Suprapubic skin (tissue), 4 donors: ENCODE measurements around the gene SEMA3F. TPM values are rescaled to one million over a fixed set of nuclear protein-coding genes. Genes with fewer than 3 reads are reported as not detected.

Experiments used
- DNase-seq, 2 donors: peaks; one replicate each; pipeline ENCODE4 v3.0.0-alpha.2; 2019; ENCODE audit warnings: low spot score in 2 of 2
- H3K27ac ChIP-seq: fragments of 200-600 bp; sonication (generic); one replicate; pipeline ENCODE4 v1.5.1; 2019
- H3K27me3 ChIP-seq: fragments of 200-600 bp; sonication (generic); one replicate; pipeline ENCODE4 v1.5.1; 2019
- H3K36me3 ChIP-seq: fragments of 200-600 bp; sonication (generic); one replicate; pipeline ENCODE4 v1.5.1; 2019
- H3K4me1 ChIP-seq: fragments of 200-600 bp; sonication (generic); one replicate; pipeline ENCODE4 v1.5.1; 2019
- H3K4me3 ChIP-seq: fragments of 200-600 bp; sonication (generic); one replicate; pipeline ENCODE4 v1.5.1; 2019; ENCODE audit warnings: mild to moderate bottlenecking
- H3K9me3 ChIP-seq: fragments of 200-600 bp; sonication (generic); one replicate; pipeline ENCODE4 v1.5.1; 2019
- CTCF ChIP-seq, 2 donors: fragments of 200-600 bp in 1 of 2; fragments of 450-650 bp in 1 of 2; sonication (generic) in 1 of 2; IDR thresholded peaks; one replicate each; pipeline ENCODE4 v1.5.1; 2016 to 2019; ENCODE audit warnings: antibody characterized with exemption in 2 of 2, mild to moderate bottlenecking in 1 of 2, moderate library complexity in 1 of 2
- EP300 ChIP-seq: sonication (generic); formaldehyde crosslinking; IDR thresholded peaks from one replicate; pipeline ENCODE4 v1.6.1; 2017; ENCODE audit warnings: antibody characterized with exemption
- POLR2A ChIP-seq, 2 donors: fragments of 450-650 bp; IDR thresholded peaks; one replicate each; pipeline ENCODE4 v1.6.1; 2017; ENCODE audit warnings: antibody characterized with exemption in 2 of 2, mild to moderate bottlenecking in 2 of 2, moderate library complexity in 2 of 2
- POLR2AphosphoS5 ChIP-seq, 3 donors: sonication (generic); formaldehyde crosslinking; IDR thresholded peaks; one replicate each; pipeline ENCODE4 v1.6.1; 2017; ENCODE audit warnings: antibody characterized with exemption in 3 of 3
- WGBS: methylation state at CpG from one replicate; pipeline ENCODE4 v1.1.5; 2018; 5-methylcytosine and 5-hydroxymethylcytosine counted together
- total RNA-seq, 4 donors: library from RNA; depleted of rRNA; stranded (reverse); fragments of >200 nt; gene quantifications; one replicate each; pipeline ENCODE4 v1.1.0, GENCODE V29; 2016

The SEMA3F gene
- total RNA-seq, 4 donors from 2014 or later = 123 to 188 (median 130) TPM

- Histone ChIP-seq H3K36me3 (no peaks in the 10 kb centered on the region), H3K4me1 (peaks cover 38% of the 10 kb centered on the region), H3K9me3 (no peaks in the 10 kb centered on the region), H3K27ac (no peak overlapping the region), H3K27me3 (no peaks in the 10 kb centered on the region), H3K4me3 (no peak overlapping the region)
- DNase-seq = no peak
- TF ChIP-seq CTCF (IDR thresholded peaks at IDR 0.05) (no peak), POLR2A (IDR thresholded peaks at IDR 0.05) (no peak), EP300 (no peak), POLR2AphosphoS5 (IDR thresholded peaks at IDR 0.05) (no peak)
- 90% methylated on average over 4 of the region's 6 CpGs for WGBS
Observed at GRCh38 chr3:50137531-50137930, 17.6 kb upstream of the SEMA3F start.

- H3K4me3 ChIP-seq = no peak overlapping the region
- H3K9me3 ChIP-seq = no peaks in the 10 kb centered on the region
- H3K36me3 ChIP-seq = no peaks in the 10 kb centered on the region
- 23% methylated on average over 13 of the region's 13 CpGs for WGBS
- H3K4me1 ChIP-seq = peaks cover 38% of the 10 kb centered on the region
- H3K27ac ChIP-seq = no peak overlapping the region
- TF ChIP-seq POLR2A (IDR thresholded peaks at IDR 0.05) (no peak), POLR2AphosphoS5 (IDR thresholded peaks at IDR 0.05) (no peak), EP300 (no peak), CTCF (IDR thresholded peaks at IDR 0.05) (no peak)
- DNase-seq = no peak
- no peaks in the 10 kb centered on the region for H3K27me3 ChIP-seq
Observed at GRCh38 chr3:50138266-50139200, 16.6 kb upstream of the SEMA3F start.

GRCh38 chr3:50139308-50139707 lies 15.8 kb upstream of the SEMA3F start:
- Histone ChIP-seq H3K27me3 (no peaks in the 10 kb centered on the region), H3K4me1 (peaks cover 38% of the 10 kb centered on the region), H3K9me3 (no peaks in the 10 kb centered on the region), H3K4me3 (no peak overlapping the region), H3K27ac (no peak overlapping the region), H3K36me3 (no peaks in the 10 kb centered on the region)
- 85% methylated on average over 4 of the region's 6 CpGs for whole genome bisulfite sequencing
- no peak for TF ChIP-seq EP300
- no peak for TF ChIP-seq CTCF (IDR thresholded peaks at IDR 0.05)
- TF ChIP-seq POLR2A (IDR thresholded peaks at IDR 0.05) = no peak
- no peak for TF ChIP-seq POLR2AphosphoS5 (IDR thresholded peaks at IDR 0.05)
- no peak for DNase-seq

GRCh38 chr3:50139718-50140423 lies 15.3 kb upstream of the SEMA3F start:
- H3K27ac ChIP-seq = no peak overlapping the region
- H3K27me3 ChIP-seq = no peaks in the 10 kb centered on the region
- peaks cover 36% of the 10 kb centered on the region for H3K4me1 ChIP-seq
- 84% methylated on average over 10 of the region's 13 CpGs for WGBS
- H3K4me3 ChIP-seq = no peak overlapping the region
- no peaks in the 10 kb centered on the region for H3K36me3 ChIP-seq
- no peak for TF ChIP-seq POLR2AphosphoS5 (IDR thresholded peaks at IDR 0.05)
- TF ChIP-seq CTCF (IDR thresholded peaks at IDR 0.05) = no peak
- no peak for TF ChIP-seq EP300
- no peak for TF ChIP-seq POLR2A (IDR thresholded peaks at IDR 0.05)
- H3K9me3 ChIP-seq = no peaks in the 10 kb centered on the region
- no peak for DNase-seq

GRCh38 chr3:50140990-50141389 lies 14.1 kb upstream of the SEMA3F start:
- H3K4me1 ChIP-seq = peaks cover 36% of the 10 kb centered on the region
- WGBS = 89% methylated on average over 3 of the region's 12 CpGs

More at GRCh38 chr3:50140990-50141389, 14.1 kb upstream of the SEMA3F start:
- no peaks in the 10 kb centered on the region for H3K36me3 ChIP-seq
- TF ChIP-seq POLR2A (IDR thresholded peaks at IDR 0.05) (no peak), POLR2AphosphoS5 (IDR thresholded peaks at IDR 0.05) (no peak)
- H3K27me3 ChIP-seq = no peaks in the 10 kb centered on the region
- DNase-seq = no peak
- no peak overlapping the region for H3K4me3 ChIP-seq
- H3K9me3 ChIP-seq = no peaks in the 10 kb centered on the region
- no peak overlapping the region for H3K27ac ChIP-seq
